CD4-positive, alpha-beta T cell treated with Interleukin-21 for 1 hour (primary cell): ENCODE results near the gene CD52.

Source experiments
- DNase-seq: peaks from one replicate; pipeline ENCODE4 v3.0.0-alpha.2; 2020

The CD52 gene

GRCh38 chr1:26335774-26336476 lies 18.2 kb downstream of the CD52 start:
- DNase-seq: peak; percentile 30

GRCh38 chr1:26336477-26337205 lies 18.9 kb downstream of the CD52 start:
- DNase-seq: peak; percentile 91

GRCh38 chr1:26337206-26337535 lies 19.4 kb downstream of the CD52 start:
- no peak for DNase-seq

- DNase-seq: no peak
Observed at GRCh38 chr1:26337625-26338024, 19.9 kb downstream of the CD52 start.

- DNase-seq: no peak
Observed at GRCh38 chr1:26338670-26339069, 20.9 kb downstream of the CD52 start.

- DNase-seq: no peak
Observed at GRCh38 chr1:26340047-26340481, 22.3 kb downstream of the CD52 start.

GRCh38 chr1:26344147-26344920 lies 26.6 kb downstream of the CD52 start:
- no peak for DNase-seq

- no peak for DNase-seq
Observed at GRCh38 chr1:26345718-26346117, 28.0 kb downstream of the CD52 start.

GRCh38 chr1:26346274-26347033 lies 28.7 kb downstream of the CD52 start:
- DNase-seq: no peak

GRCh38 chr1:26349188-26349876 lies 31.6 kb downstream of the CD52 start:
- DNase-seq: no peak

- no peak for DNase-seq
Observed at GRCh38 chr1:26349877-26350244, 32.1 kb downstream of the CD52 start.

- no peak for DNase-seq
Observed at GRCh38 chr1:26350343-26350700, 32.6 kb downstream of the CD52 start.

- no peak for DNase-seq
Observed at GRCh38 chr1:26350701-26351589, 33.2 kb downstream of the CD52 start.

- no peak for DNase-seq
Observed at GRCh38 chr1:26351590-26352337, 34.0 kb downstream of the CD52 start.

GRCh38 chr1:26352338-26352679 lies 34.6 kb downstream of the CD52 start:
- DNase-seq: no peak

- no peak for DNase-seq
Observed at GRCh38 chr1:26353210-26353859, 35.6 kb downstream of the CD52 start.

- DNase-seq: no peak
Observed at GRCh38 chr1:26353976-26354820, 36.4 kb downstream of the CD52 start, which contains the start of gene CRYBG2. TSS of gene CRYBG2 (minus strand) at chr1:26354130. CDS start at chr1:26346657, 7,473 bp downstream.

- DNase-seq: no peak
Observed at GRCh38 chr1:26354972-26355371, 37.2 kb downstream of the CD52 start.

- no peak for DNase-seq
Observed at GRCh38 chr1:26356106-26356505, 38.3 kb downstream of the CD52 start.
